ENCODE data around the gene PRICKLE1. TPM values are rescaled to one million over a fixed set of nuclear protein-coding genes. Genes with fewer than 3 reads are reported as not detected.

The PRICKLE1 gene
- 2.9 and 4.9 TPM in 2 replicates for total RNA-seq

GRCh38 chr12:42589465-42590329 lies at the start of gene PRICKLE1:
Gene PRICKLE1 (minus strand): TSS chr12:42589746. CDS start chr12:42472516, 117,230 bp downstream.

Data from bronchus fibroblast of lung (primary cell).